SIG-M5 treated with dmso at 0.1 percent for 504 hours (cell line): Measurements from ENCODE around the gene OR4C46.
"Not testable (repeated sequence)": the region's sequence is repeated elsewhere in the genome, so short reads cannot be mapped to it uniquely, and the experiment has no call there.

Experiments used
- DNase-seq: peaks from one replicate; lab custom pipeline; 2025; ENCODE audit not compliant: unreplicated experiment; lab: John Stamatoyannopoulos, UW

The OR4C46 gene

GRCh38 chr11:54603898-54604297, at the start of gene OR4C46:
OR4C46 (minus strand) TSS chr11:54603998; CDS start chr11:54603998, 0 bp downstream.
- DNase-seq = no peak

- not testable (repeated sequence) for DNase-seq
Observed at GRCh38 chr11:54645606-54646005, 41.8 kb upstream of the OR4C46 start.

- DNase-seq = not testable (repeated sequence)
Observed at GRCh38 chr11:54561439-54561838, 42.4 kb downstream of the OR4C46 start.

- no peak for DNase-seq
Observed at GRCh38 chr11:54558919-54559318, 44.9 kb downstream of the OR4C46 start.

GRCh38 chr11:54558407-54558806, 45.4 kb downstream of the OR4C46 start:
- DNase-seq = no peak
